HG03159 (cell line): ENCODE data around the gene TSPAN3.
A peak's percentile ranks its signal among the peaks of the same experiment; 100 is the strongest.

Experiments used
- ATAC-seq: cut with Tn5 transposase; IDR thresholded peaks from one replicate; pipeline ENCODE4 v1.9.1; 2021; ENCODE audit warnings: mild to moderate bottlenecking, moderate library complexity; ENCODE audit not compliant: unreplicated experiment

Gene TSPAN3

DNA sequence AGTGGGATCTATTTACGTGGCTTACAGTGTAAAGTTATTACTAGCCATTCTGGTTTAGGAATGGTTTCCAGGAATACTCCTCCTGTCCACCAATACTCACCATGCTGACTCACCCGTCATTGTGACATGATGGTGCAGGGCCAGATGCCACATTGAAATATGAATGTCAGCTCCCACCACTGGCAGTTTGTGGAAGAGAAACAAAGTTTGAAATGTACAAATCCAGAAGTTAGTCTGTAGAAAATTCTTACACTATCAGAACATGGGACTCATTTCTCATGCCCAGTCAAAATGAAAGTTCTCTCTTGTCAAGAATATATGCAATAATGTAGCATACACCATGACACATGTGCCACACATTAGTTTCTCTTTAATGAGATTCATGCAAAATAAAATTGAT lies 14.4 kb upstream of the TSPAN3 start:
- ATAC-seq: no peak

DNA sequence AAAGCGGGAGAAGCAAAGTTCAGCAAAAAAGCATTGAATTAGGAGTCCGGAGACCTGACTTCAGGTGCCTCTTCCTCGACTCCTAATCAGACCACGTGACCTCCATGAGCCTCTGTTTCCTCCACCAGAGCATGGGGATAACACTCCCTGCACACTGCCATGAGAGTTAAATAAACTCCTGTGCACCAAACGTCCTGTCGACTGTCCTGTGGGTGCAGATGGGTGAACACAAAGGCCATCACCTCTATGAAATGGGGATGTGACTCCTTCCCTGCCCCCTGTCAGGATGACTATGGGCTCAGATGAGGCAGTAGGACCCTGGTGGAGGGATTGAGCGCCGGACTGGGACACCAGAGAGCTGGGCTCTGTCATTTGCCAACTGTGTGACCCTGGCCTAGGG lies 13.5 kb upstream of the TSPAN3 start:
- no peak for ATAC-seq

DNA sequence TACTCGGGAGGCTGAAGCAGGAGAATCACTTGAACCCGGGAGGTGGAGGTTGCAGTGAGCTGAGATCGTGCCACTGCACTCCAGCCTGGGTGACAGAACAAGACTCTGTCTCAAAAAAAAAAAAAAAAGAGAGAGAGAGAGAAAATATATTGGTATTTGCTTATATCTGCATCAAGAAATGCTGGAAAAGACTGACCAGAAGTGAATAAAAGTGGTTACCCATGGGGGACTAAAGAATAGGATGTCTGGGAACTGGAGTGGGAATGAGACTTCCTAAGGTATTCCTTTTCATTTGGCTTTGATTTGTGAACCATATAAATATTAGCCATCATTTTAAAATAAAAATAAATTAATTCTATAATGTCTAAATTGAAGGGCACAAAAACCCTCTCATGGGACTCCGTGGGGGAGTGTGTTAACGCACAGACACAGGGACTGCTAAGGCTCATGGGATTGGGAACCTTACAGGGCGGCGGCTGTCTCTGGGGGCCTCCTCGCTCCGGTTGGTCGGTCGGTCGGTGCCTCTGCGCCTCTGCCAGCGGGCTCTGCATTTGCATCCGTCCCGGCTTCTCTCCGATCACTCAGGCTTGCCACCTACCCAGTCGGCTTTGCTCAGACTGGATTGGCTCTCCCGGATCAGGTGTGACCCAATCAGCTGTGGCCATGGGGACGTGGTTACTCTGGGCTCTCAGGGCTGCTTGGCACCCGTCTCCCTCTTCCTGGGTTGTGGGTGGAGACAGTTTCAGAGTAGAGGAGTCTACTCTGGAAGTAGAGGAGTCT lies 12.7 kb upstream of the TSPAN3 start:
- peak; percentile 74 for ATAC-seq

DNA sequence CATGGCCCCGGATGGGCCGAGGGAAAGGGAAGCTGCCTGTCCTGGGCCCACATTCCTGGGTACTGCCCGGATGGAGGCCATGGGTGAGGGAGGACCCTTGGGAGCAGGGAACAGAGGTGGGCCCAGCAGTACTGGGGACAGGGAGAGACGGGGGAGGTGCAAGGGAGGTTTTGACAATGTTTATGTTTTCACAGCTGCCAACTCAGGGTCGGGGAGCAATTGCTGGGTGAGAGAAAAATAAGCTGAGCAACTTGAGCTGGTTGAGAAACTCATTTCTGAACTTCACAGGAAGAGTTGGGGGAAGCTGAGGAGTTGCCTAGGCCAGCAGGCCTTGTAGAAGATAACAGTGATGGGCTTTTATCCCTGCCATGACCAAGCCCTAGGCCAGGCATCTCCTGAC lies 11.1 kb upstream of the TSPAN3 start:
- ATAC-seq: no peak

DNA sequence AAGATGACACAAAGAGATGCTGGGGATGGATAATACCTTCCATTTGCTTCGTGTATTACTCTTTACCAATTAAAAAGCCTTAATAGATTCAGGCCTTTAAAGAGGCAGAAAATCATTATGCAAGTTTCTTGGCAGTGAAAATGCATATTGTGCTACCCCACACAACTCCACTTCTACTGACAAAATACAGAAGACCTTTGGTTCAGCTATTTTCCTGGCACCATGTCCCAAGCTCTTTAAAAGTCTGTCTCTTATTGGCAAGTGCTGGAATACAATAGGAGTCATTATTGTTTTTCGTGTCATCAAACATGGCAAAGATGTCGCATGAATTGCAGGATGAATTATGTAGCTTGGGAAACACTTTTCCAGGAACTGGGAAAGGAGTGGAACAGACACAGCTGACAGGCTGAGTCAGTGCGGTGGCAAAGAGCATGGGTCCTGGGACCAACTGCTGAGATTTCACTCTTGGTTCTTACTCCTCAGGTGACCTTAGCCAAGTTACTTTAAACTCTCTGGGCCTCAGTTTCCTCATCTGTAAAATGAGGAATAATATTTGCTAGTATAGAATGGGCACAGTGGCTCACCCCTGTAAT lies 5.5 kb upstream of the TSPAN3 start:
- ATAC-seq: no peak

DNA sequence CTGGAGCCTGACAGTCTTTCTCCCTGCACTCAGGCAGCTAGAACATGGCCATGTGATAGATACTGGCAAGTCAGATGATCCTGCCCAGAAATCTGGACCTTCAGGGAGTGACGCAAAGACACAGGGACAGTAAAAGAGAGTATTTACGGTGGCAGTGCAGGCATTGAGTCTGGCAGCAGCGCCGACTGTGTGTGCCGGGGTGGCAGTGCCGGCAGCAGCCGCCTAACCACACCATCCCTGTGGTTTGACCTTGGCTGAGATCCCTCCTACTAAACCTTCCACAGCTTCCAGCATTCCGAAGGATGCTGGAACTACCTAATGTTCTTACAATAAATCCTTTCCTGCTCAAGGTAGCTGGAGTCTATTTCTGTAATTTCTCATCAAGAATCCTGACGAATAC lies 4.6 kb upstream of the TSPAN3 start:
- no peak for ATAC-seq

DNA sequence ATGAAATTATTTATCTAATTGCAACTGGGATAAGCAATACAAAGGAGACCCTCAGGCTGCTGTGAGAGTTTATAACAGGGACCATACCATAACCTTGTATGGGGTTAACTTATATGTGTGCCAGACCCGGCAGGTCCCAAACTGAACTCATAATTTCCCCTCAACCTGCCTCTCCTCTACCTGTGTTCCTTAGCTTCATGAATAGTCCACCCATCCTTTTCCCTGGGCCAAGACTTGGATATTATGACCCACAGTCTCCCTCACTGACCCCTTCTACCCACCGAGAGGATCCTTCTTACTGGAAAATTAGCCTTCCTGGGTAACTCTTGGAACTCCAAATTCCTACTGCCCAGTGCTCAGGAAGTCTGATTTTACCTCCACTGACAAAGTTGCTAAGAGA lies 3.4 kb upstream of the TSPAN3 start:
- no peak for ATAC-seq

DNA sequence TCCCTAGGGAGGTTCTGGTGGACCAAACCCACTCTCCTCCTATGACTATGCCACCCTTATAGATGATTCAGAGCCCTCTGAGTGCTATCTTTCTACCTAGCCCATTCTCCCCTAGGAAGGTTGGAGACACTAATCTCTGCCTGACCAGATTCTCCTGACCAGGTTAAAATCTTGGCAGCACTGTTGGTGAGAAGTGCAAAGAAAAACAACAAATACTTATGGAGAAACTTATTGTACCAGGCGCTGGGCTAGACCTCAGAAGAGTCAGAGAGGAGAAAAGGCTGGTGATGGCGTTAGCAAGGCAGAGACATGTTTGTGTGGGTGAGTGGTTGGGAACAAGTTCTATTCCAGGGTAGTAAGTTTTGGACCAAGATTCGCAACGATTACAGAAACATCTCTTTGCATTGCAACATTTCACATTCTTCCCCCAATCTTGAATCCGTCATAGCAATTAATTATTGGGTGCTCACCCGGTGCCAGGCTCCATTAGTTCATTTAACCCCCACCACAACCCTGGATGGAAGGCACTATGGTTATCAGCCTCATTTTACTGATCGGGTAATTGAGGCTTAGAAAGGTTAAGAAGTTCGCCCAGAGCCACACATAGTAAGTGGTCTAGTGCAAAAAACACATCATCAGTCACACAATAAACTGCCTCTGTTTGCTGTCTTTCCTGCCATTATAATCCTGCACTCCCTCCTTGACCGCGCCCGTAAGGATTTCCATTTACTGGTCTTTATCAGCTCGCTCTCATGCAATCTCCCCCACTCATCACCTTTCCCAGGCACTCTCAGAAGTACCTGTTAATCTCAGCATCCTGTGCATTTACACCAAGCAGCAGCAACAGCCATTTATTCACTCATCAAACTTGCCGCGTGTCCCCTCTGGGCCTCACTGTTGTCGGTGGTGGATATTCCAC lies 655 bp upstream of the TSPAN3 start:
- ATAC-seq: no peak

DNA sequence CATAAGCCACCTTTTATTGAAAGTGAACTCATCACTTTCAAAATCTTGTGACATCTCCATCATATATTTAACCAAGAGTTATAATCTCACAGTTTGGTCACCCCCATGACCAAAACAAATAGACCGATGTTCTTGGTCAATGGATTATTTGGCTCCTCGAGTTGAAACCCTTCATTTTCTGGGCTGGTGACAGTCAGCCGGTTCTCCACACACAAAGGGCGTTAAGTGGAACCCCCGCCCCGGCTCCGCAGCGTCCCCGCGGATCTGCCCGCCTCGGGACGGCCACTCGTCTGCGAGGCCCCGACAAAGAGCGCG lies 772 bp downstream of the TSPAN3 start:
- no peak for ATAC-seq

DNA sequence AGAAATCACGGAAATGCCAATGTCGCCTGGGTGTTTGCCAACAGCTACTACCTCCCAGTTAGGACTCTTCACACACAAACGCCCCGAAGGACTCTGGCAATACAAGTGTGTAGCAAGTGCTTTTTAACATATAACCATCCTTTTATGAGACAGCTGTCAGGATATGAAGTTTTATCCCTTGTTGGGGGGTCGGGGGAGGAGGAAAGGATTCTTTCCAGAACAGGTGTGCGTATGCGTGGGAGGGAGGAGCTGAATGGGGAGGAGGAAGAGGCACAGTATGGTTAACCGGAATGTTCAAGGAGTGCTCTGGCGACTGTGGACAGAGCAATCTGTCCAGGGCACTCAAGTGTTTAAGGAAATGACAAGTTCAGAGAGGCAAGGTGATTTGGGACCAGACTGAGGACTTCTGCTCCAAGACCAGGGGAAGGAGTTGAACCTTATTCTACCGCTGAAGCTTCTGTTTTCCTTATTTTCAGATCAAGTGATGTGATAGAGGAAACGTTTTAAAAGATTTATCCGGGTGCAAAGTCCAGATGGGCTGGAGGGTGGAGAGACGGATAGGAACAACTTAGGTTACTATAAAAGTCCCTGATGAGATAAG lies 1.3 kb downstream of the TSPAN3 start:
- no peak for ATAC-seq

DNA sequence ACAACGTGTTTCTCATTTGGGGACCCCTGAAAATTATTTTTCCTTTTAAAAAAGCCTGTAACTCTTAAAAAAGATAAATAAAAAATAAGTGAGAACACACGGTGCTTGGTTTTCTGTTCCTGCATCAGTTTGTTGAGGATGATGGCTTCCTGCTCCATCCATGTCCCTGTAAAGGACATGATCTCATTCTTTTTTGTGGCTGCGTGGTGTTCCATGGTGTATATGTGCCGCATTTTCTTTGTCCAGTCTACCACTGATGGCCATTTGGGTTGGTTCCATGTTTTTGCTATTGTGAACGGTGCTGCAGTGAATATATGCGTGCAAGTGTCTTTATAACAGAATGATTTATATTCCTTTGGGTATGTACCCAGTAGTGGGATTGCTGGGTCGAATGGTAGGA lies 2.3 kb downstream of the TSPAN3 start:
- no peak for ATAC-seq

DNA sequence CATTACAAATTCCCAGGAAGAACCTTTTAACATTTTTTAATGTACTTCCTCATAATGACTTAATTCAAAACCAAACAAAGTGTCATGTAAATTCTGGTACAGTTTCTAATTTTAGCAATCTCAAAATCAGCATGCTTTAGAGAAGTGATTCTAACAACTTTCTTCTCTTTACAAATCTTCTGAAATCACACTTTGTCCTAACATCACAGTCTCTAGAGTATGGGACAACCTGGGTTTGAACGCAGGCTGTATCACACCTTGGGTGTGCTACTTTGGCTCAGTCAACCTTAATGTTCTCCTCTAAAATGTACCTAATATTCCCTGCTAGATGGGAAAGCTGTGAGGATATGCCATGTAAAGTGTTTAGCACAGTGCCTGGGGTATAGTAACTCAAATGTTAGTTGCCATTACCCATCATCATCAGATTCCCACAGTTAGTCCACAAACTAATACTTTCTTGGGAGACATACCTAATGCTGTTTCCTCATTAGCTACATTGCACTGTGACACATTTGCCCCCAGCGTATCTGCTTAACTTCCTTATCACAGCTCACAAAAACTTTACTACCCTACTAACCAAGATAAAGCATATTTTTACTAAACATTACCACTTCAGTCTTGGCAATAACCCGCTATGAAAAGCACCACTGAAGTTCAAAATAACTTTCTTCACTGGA lies 3.1 kb downstream of the TSPAN3 start:
- ATAC-seq: no peak

DNA sequence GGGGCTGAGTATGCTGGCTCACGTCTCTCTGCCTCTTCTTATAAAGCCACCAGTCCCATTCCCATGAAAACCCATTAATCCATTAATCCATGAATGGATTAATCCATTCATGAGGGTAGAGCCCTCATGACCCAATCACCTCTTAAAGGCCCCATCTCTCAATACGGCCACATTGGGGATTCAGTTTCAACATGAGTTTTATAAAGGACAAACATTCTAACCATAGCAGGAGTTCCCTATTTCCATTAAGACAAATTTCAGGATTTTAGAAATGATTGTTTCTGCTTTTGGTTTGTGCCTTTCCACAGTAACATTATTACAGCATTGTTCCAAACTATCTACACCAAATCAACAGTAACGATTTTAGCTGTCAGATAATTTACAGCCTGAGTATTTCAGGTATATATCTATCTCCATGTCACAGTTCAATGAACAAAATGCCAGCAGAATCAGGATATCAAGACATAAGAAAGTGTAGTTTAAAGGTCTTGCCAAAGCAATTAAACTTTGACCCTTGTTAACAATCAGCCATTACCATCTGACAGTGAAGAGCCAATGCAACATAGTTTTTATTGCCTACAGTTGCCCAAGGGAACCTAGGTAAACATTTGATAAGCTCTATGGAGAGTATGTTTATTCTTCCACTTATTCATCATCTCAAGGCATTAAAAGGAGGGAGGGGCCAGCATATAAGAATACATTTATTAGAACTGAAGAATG lies 3.8 kb downstream of the TSPAN3 start:
- ATAC-seq: no peak

DNA sequence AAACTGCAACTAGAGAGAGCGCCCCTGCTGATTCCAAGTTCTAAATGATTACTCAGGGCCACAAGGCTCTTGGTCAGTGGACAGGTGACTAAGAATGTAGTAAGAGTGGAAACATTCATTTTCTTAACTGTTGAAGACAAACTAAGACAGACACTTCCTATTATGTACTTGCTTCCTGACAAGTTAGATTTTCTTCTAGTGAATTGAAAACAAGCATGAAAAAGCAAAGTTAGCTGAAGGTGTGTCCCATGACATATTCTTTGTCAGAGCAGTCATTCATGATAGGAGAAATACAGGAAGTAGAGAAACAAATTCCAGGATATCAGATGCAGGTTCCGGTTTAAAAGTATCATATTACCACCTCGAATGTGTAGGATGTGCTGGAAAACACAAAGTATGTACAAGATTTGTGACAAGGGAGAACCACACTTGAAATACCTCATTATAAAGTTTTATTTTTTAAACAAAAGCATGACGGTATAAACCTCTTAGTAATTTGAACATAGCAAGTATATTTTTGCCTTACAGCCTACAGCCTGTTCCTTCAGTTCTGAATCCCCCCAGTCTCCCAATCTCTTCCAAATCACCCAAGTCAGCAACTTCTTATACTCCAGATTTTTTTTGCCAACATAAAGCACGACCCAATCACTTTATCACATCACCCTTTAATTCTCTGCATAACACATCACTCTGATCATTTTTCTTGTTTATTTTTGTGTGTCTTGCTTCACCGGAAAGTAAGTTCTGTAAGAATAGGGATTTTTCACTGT lies 6.2 kb downstream of the TSPAN3 start:
- ATAC-seq: no peak

DNA sequence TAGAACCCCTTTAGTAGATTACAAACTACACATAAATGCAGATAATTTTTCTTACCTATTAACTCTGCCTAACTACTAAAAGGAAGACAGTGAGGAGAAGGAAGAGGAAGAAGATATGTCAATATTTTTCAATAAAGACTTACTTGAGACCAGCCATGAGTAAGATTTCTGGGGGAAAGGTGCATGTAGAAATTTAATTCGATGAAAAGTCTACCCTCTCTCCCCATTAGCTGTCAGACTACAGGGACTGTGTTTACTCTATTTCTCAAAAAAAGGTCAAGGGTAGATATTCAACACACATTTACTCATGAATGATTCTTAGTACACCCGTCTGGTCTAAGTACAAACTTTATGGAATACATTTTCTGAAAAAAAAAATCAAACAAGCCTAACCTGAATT lies 6.8 kb downstream of the TSPAN3 start:
- no peak for ATAC-seq

DNA sequence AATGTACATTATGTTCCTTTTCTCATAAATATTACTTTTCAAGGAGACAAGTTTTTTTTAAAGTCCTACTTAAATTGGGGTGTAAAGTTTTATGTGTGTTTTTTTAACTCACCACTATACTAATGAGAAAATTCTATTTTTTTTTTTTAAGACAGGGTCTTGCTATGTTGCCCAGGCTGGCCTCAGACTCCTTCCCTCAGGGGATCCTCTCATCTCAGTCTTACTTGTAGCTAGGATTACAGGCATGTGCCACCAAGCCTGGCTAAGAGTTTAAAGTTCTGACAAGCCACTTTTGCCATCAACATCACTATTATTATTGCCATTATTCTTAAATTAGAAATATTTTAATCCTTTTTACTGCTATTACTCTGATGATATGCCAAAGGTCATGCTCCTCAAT lies 7.7 kb downstream of the TSPAN3 start:
- ATAC-seq: no peak

DNA sequence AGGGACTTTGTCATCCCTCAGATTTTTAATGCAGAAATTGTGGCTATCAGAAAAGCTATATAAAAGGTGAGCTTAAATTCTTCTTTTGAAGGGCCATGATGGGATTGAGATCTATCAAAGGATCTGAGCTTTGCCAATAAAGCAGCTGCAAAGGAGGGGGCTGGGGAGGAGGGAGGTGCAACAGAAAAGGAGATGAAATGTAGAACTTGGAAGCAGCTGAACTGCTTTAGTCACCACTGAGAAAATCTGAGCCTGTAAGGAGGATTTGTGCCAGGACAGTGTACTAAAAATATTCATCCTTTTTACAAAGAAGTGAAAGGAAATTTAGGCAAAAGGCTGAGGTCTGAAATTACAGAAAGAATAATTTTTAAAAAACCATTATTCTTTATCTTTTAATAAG lies 10.4 kb downstream of the TSPAN3 start:
- ATAC-seq: no peak

DNA sequence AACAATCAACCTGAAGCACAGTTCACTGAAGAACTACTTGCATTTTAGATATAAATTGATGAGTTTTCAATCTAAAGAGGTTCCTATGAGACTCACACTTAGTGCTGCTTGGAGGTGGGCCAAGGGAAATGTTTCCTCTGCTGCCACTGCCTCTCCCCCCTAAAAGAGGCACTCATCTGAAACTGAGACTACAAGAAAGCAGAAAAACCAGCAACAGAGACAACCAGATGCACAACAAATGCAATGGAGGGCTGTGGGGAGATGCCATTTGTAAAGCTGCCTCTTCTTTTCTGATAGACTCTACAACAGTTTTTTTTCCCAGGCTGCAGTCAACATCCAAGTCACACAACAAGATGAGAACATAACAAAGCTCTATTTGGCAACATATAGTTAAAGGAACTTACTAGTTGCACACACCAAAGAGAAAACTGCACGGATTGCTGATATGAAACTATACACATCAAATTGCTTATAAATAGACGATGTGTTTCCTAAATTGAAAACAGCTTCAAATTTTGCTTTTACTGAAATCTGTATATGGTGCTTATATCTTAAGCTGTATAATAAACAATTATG lies 11.0 kb downstream of the TSPAN3 start:
- ATAC-seq: peak; percentile 49

DNA sequence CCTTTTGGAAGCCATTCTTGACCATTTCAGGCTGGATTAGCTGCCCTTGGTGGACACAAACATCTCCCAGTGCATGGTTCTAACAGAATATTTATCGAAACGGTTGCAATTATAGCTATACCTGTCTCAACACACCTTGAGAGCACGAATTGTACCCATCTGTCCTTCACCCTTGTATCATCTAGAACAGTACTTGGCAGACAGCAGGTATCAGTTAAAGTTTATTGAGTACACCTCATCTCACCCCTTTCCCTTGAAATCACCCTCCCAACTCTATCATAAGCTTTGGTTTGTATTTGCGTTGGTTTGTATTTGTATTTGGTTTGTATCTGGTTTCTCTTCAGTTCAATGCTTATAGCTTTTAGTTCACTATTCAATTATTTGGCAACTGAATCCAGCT lies 12.4 kb downstream of the TSPAN3 start:
- ATAC-seq: no peak
